HEK293 (cell line): Measurements from ENCODE around the gene WTAP.

Experiments used
- EGR2 ChIP-seq: fragments of 450-650 bp; formaldehyde crosslinking; IDR thresholded peaks from 2 replicates; pipeline ENCODE4 v1.5.1; 2016; ENCODE audit warnings: low read depth, missing biosample characterization, missing genetic modification characterization
- GFI1B ChIP-seq: fragments of 450-650 bp; formaldehyde crosslinking; IDR thresholded peaks from 2 replicates; pipeline ENCODE4 v1.5.1; 2016; ENCODE audit warnings: missing biosample characterization, missing genetic modification characterization
- KLF1 ChIP-seq: fragments of 450-650 bp; formaldehyde crosslinking; IDR thresholded peaks from 2 replicates; pipeline ENCODE4 v1.5.1; 2016; ENCODE audit warnings: missing biosample characterization, missing genetic modification characterization
- TCF7L2 ChIP-seq: IDR thresholded peaks from 2 replicates; pipeline ENCODE4 v1.6.1; 2011; ENCODE audit warnings: low read depth, mild to moderate bottlenecking, inconsistent platforms, low read length, moderate library complexity, borderline replicate concordance
- ZBTB21 ChIP-seq: fragments of 450-650 bp; formaldehyde crosslinking; IDR thresholded peaks from 2 replicates; pipeline ENCODE4 v1.5.1; 2017; ENCODE audit warnings: missing biosample characterization, missing genetic modification characterization
- ZBTB6 ChIP-seq: fragments of 450-650 bp; formaldehyde crosslinking; IDR thresholded peaks from 2 replicates; pipeline ENCODE4 v1.5.1; 2017; ENCODE audit warnings: missing biosample characterization, missing genetic modification characterization
- ZNF114 ChIP-seq: fragments of 450-650 bp; formaldehyde crosslinking; IDR thresholded peaks from 2 replicates; pipeline ENCODE4 v1.5.0; 2017; ENCODE audit warnings: missing biosample characterization, missing genetic modification characterization
- ZNF18 ChIP-seq: fragments of 450-650 bp; formaldehyde crosslinking; IDR thresholded peaks from 2 replicates; pipeline ENCODE4 v1.5.1; 2016; ENCODE audit warnings: missing biosample characterization, missing genetic modification characterization
- ZNF24 ChIP-seq: fragments of 450-650 bp; formaldehyde crosslinking; IDR thresholded peaks from 2 replicates; pipeline ENCODE4 v1.5.1; 2016; ENCODE audit warnings: missing biosample characterization, missing genetic modification characterization
- ZNF501 ChIP-seq: fragments of 450-650 bp; formaldehyde crosslinking; IDR thresholded peaks from 2 replicates; pipeline ENCODE4 v1.5.1; 2016; ENCODE audit warnings: missing biosample characterization, missing genetic modification characterization
- ZNF600 ChIP-seq: fragments of 450-650 bp; formaldehyde crosslinking; IDR thresholded peaks from 2 replicates; pipeline ENCODE4 v1.5.1; 2016; ENCODE audit warnings: missing biosample characterization, missing genetic modification characterization
- ZNF670 ChIP-seq: fragments of 450-650 bp; formaldehyde crosslinking; IDR thresholded peaks from 2 replicates; pipeline ENCODE4 v1.5.1; 2016; ENCODE audit warnings: missing biosample characterization, missing genetic modification characterization, low read depth
- TF ChIP-seq, protein P1 (sequence below): fragments of 450-650 bp; formaldehyde crosslinking; IDR thresholded peaks from 2 replicates; pipeline ENCODE4 v1.5.1; 2016; ENCODE audit warnings: missing biosample characterization, missing genetic modification characterization
- TF ChIP-seq, protein P2 (sequence below): fragments of 450-650 bp; formaldehyde crosslinking; IDR thresholded peaks from 2 replicates; pipeline ENCODE4 v1.5.1; 2017; ENCODE audit warnings: missing biosample characterization, missing genetic modification characterization

DNA sequence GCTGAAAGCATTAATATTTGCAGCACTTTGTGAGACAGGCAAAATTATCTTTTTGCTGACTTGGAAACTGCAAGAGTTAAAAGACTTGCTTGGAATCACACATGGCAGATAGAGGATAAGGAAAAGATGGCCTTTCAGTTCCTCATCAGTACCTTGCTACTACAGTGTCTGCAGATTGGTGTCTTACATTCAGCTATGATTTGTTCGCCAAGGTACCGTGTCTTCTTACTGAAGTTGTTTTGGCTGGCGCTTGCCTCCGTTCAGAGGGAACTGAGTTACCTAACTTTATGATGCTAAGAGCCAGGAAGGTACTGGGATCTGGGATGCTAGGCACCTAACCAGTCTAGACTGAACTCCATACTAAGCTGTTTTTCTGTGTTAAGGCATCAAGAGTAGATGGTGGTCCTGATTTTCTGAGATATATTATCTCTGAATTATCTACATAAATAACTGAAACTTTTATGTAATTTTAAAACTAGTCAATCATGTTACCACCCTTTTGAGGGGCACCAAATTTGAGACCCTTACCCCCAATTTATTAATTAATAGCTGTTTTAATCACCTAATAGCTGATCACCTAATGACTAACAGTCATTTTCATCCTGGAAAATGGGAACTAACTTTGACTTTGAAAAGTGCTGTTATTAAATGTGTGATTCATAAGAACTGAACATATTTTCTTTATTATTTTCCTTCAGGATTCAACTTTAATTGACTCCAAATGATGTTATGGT is 2.5 kb downstream of the WTAP start:
- TF ChIP-seq, protein P1, sequence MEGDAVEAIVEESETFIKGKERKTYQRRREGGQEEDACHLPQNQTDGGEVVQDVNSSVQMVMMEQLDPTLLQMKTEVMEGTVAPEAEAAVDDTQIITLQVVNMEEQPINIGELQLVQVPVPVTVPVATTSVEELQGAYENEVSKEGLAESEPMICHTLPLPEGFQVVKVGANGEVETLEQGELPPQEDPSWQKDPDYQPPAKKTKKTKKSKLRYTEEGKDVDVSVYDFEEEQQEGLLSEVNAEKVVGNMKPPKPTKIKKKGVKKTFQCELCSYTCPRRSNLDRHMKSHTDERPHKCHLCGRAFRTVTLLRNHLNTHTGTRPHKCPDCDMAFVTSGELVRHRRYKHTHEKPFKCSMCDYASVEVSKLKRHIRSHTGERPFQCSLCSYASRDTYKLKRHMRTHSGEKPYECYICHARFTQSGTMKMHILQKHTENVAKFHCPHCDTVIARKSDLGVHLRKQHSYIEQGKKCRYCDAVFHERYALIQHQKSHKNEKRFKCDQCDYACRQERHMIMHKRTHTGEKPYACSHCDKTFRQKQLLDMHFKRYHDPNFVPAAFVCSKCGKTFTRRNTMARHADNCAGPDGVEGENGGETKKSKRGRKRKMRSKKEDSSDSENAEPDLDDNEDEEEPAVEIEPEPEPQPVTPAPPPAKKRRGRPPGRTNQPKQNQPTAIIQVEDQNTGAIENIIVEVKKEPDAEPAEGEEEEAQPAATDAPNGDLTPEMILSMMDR (tag by site-specific recombination) = no peak
- no peak for TF ChIP-seq EGR2 (tag by site-specific recombination)
- TF ChIP-seq KLF1 = no peak
- TF ChIP-seq, protein P2, sequence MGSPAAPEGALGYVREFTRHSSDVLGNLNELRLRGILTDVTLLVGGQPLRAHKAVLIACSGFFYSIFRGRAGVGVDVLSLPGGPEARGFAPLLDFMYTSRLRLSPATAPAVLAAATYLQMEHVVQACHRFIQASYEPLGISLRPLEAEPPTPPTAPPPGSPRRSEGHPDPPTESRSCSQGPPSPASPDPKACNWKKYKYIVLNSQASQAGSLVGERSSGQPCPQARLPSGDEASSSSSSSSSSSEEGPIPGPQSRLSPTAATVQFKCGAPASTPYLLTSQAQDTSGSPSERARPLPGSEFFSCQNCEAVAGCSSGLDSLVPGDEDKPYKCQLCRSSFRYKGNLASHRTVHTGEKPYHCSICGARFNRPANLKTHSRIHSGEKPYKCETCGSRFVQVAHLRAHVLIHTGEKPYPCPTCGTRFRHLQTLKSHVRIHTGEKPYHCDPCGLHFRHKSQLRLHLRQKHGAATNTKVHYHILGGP (tag by site-specific recombination) = no peak
- no peak for TF ChIP-seq ZNF24
- no peak for TF ChIP-seq ZNF670
- no peak for TF ChIP-seq ZBTB21 (tag by site-specific recombination)
- TF ChIP-seq ZNF18 = no peak
- no peak for TF ChIP-seq GFI1B (tag by site-specific recombination)
- peak; percentile 35; the same call in 1 of the 2 replicates for TF ChIP-seq ZNF600
- TF ChIP-seq ZNF114 = no peak
- no peak for TF ChIP-seq ZNF501
- no peak for TF ChIP-seq TCF7L2
- no peak for TF ChIP-seq ZBTB6 (tag by site-specific recombination)
